GM12891 (cell line): ENCODE data around the gene RUSC1.

Experiments
- DNase-seq: peaks from one replicate; pipeline ENCODE4 v3.0.0; 2011; ENCODE audit warnings: low spot score; ENCODE audit not compliant: insufficient read length
- FAIRE-seq: peaks from 2 replicates; lab custom pipeline; 2011; peaks lifted over from hg19 to GRCh38; lab: Jason Lieb, UNC
- PAX5 ChIP-seq: IDR thresholded peaks from 2 replicates; pipeline ENCODE4 v1.6.1; 2011; ENCODE audit warnings: low read length, moderate library complexity, mild to moderate bottlenecking; ENCODE audit not compliant: insufficient read depth, severe bottlenecking
- POLR2A ChIP-seq: IDR thresholded peaks from 2 replicates; pipeline ENCODE4 v1.6.1; 2011; ENCODE audit warnings: low read depth, low read length, control low read depth
- POLR2AphosphoS5 ChIP-seq: IDR thresholded peaks from 2 replicates; pipeline ENCODE4 v1.6.1; 2011; ENCODE audit warnings: low read depth, low read length, control low read depth
- POU2F2 ChIP-seq: IDR thresholded peaks from 2 replicates; pipeline ENCODE4 v1.6.1; 2011; ENCODE audit warnings: low read depth, mild to moderate bottlenecking, control low read depth, low read length, moderate library complexity
- SPI1 ChIP-seq: IDR thresholded peaks from 2 replicates; pipeline ENCODE4 v1.6.1; 2011; ENCODE audit warnings: low read depth, low read length, control low read depth
- TAF1 ChIP-seq: IDR thresholded peaks from 2 replicates; pipeline ENCODE4 v1.6.1; 2011; ENCODE audit warnings: low read depth, low read length, control low read depth

Gene RUSC1

DNA sequence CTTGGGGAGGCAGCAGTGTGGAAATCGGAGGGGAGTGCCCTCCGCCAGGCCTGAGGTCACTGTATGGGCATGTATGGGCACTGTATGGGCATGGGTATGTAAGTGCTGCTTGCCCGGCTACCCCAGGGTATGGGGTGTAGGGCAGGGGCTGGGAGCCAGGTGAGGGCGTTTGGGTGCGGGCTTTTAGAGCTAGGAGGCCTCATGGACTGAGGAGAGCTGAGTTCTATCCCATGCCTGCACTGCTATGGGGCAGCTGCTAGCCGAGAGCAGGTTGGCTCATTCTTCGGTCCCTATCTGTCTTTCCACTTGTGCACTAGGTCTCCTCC lies 24.8 kb upstream of the RUSC1 start:
- DNase-seq (no peak), FAIRE-seq (no peak)
- TF ChIP-seq POLR2A (no peak), SPI1 (no peak), TAF1 (no peak), POLR2AphosphoS5 (no peak), PAX5 (no peak), POU2F2 (no peak)

DNA sequence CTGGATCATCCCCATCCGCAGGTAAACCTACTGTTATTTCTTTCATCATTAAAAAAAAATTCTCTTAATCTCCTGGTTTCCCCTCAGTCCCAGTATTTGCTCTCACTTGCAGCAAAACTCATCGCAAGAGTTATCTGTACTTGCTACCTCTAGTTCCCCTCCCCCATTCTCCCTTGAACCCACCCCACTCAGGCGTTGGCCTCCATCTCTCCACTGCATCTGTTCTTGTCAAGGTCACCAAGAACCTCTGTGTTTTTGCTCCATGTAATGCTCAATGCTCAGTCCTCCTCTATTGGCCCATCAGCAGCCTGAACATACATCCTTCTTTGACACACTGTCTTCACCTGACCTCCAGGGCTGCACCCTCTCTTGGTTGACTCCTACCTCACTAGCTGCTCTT lies 24.0 kb upstream of the RUSC1 start:
- TF ChIP-seq SPI1, result no peak
- no peak for TF ChIP-seq POLR2A
- TF ChIP-seq POLR2AphosphoS5, result no peak
- TF ChIP-seq POU2F2, result no peak
- TF ChIP-seq PAX5, result no peak
- TF ChIP-seq TAF1, result no peak
- no peak for FAIRE-seq

DNA sequence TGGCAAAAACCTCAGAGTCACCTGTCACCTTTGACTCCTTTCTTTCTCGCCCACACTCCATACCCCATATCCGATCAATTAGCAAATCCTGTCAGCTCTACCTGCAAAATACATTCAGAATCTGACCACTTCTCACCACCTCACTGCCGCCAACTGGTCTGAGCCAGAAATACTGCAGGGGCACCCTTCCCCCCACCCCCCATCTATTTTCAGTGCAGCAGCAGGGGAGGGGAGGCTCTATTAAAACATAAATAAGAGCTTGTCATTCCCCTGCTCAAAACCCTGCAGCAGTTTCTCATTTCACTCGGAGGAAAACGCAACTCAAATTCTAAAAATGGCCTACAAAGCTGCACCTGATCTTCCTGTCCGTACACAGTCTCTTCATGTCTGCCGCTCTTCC lies 23.3 kb upstream of the RUSC1 start:
- no peak for FAIRE-seq
- no peak for TF ChIP-seq TAF1
- no peak for TF ChIP-seq POLR2A
- TF ChIP-seq SPI1, result no peak
- DNase-seq, result no peak

More for the DNA sequence above, 24.0 kb upstream of the RUSC1 start:
- DNase-seq, result no peak

DNA sequence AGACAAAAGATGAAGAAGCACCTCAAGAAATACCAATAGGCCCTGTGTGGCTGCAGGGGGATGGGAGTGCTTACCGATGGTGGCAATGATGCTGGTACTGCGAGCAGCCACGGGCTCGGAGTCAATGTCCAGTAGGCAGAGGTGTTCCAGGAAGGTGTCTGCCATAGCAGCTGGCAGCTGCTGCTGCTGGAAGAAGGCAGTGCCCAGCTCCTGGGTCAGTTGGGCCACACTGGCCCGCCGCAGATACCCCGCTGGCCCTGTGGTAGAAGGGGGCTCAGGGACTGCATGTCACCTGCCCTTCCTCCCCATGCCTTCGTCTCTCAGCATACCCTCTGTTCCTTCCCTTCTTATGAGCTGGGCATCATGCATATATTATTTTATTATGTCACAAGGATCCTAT lies 20.7 kb upstream of the RUSC1 start:
- no peak for FAIRE-seq
- DNase-seq, result no peak
- TF ChIP-seq POLR2AphosphoS5, result no peak
- no peak for TF ChIP-seq POU2F2
- no peak for TF ChIP-seq POLR2A
- TF ChIP-seq PAX5, result no peak
- no peak for TF ChIP-seq TAF1
- no peak for TF ChIP-seq SPI1

DNA sequence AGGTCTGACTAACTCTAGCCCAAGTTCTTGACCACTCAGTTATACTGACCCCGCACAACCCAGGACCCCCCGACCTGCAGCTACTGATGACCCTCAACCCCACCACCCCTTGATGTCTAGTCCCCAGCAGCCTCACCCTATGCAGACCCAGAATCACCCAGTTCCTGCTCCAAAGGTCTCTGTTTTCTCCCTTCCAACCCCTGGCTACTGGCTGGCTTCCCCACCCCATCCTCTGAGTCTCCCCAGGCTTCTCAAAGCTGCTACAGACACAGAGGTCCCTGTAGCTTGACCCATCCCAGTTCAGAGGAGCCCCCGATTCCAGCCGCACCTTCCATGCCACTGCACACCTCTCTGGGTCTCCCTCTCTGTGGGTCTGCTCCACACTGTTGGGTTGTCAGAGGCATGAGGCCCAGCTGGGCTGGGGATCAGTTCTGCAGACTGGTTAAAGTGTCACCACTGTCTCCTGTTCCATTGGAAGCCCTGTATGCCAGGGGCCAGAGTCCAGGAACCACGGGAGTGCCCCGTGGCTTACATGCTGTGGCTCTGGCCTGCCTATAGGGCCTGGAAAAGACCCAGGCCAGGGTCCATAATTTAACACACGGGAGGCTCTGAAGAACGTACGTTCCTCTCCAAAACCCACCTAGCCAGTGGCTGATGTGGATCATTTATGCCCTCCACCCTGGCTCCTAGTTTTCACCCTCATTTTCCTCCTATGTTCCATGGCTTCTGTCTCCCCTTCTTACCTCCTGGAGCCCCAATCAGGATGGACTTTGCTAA lies 20.0 kb upstream of the RUSC1 start:
- DNase-seq (no peak), FAIRE-seq (no peak)
- TF ChIP-seq PAX5, result no peak
- TF ChIP-seq POLR2A, result no peak
- no peak for TF ChIP-seq TAF1
- no peak for TF ChIP-seq POLR2AphosphoS5
- no peak for TF ChIP-seq POU2F2
- no peak for TF ChIP-seq SPI1

DNA sequence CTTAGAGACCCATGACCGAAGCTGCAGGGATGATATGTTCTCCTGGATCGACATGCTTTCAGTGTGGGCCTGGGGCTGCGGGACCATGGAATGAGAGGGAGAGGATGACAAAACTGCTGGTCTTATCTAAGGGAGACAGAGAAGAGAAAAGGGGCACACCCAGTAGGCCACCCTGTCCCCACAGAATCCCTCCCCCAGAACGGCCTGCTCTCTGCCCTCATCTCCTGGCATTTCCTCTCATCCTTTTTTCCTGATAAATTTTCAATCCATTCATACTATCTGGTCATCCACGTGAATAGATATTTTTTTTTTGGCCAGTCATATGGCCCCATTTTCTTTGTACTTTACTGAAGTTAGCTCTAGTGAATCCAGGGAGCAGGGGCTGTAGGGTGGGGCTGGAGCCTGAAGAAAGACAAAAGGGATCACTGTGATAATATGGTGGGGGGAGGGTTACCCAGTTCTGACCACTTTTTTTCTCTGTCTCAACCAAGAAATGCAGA lies 19.3 kb upstream of the RUSC1 start, which contains the start of gene PKLR:
PKLR (minus strand) TSS at position 97 of the 500 bp plus-strand sequence; CDS start at position 54, 43 bp downstream.
- TF ChIP-seq POLR2AphosphoS5 (no peak), POU2F2 (no peak), SPI1 (no peak), POLR2A (no peak), PAX5 (no peak), TAF1 (no peak)
- FAIRE-seq (no peak), DNase-seq (no peak)

DNA sequence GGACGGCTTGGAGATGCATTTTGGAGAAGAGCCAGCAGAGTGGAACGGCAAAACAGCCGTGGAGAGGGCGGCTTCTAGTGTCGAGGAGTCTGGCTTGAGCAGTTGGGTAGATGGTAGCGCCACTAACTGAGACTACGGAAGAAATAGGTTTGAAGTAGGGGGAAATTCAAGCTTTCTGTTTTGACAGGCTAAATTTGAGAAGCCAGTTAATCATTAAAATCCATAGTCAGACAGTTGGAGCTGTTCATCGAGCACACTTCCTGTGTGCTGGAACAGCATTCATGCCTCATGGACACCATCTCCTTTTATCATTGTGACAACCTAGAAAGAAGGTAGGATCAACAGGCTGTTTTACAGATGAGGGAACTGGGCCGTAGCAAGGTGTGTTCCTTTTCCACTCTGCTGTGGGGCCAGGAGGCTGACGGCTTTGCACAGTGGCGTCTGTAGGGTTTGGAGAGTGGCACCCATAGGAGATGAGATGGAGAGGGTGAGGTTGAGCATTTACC lies 16.1 kb upstream of the RUSC1 start:
- TF ChIP-seq POLR2AphosphoS5, result no peak
- no peak for TF ChIP-seq SPI1
- no peak for TF ChIP-seq TAF1
- no peak for TF ChIP-seq PAX5
- no peak for TF ChIP-seq POU2F2
- no peak for TF ChIP-seq POLR2A
- no peak for FAIRE-seq
- no peak for DNase-seq

DNA sequence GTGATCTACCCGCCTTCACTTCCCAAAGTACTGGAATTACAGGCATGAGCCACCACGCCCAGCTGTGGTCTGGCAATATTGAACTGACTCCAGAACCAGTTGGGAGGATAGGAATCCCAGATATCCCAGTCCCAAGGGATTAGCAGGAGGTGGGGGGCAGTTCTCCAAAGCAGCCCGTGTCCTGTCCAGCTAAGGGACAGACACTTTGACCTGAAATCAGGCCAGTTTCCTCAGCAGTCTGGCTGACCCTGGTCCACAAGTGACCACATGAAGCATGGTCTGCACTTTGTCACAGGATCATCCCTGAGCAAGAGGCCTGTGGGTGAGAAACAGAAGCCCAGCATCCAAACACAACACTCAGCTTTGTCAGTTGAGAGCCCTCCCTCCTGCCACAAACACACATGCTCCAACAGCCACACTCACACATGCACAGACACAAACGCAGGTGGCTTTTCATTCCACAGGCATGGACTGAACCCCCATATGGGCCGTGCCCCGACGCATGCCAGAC lies 14.8 kb upstream of the RUSC1 start:
- FAIRE-seq (no peak), DNase-seq (no peak)
- TF ChIP-seq POU2F2 (no peak), POLR2A (no peak), PAX5 (no peak), POLR2AphosphoS5 (no peak), SPI1 (no peak), TAF1 (no peak)

DNA sequence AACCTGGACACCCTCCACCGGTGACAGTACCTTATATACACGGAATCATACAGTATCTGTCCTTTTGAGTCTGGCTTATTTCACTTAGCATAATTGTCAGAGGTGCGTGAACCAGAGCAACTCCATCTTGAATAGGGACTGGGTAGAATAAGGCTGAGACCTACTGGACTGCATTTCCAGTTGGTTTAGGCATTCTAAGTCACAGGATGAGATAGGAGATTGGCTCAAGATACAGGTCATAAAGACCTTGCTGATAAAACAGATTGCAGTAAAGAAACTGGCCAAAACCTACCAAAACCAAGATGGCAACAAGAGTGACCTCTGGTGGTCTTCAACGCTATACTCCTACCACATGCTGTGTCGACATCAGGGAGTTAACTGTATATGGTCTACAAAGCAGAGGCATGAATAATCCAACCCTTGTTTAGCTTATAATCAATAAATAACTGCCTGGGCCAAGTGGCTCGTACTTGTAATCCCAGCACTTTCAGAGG lies 13.4 kb upstream of the RUSC1 start:
- FAIRE-seq (no peak), DNase-seq (no peak)
- TF ChIP-seq PAX5 (no peak), POLR2AphosphoS5 (no peak), TAF1 (no peak), POU2F2 (no peak), SPI1 (no peak), POLR2A (no peak)

DNA sequence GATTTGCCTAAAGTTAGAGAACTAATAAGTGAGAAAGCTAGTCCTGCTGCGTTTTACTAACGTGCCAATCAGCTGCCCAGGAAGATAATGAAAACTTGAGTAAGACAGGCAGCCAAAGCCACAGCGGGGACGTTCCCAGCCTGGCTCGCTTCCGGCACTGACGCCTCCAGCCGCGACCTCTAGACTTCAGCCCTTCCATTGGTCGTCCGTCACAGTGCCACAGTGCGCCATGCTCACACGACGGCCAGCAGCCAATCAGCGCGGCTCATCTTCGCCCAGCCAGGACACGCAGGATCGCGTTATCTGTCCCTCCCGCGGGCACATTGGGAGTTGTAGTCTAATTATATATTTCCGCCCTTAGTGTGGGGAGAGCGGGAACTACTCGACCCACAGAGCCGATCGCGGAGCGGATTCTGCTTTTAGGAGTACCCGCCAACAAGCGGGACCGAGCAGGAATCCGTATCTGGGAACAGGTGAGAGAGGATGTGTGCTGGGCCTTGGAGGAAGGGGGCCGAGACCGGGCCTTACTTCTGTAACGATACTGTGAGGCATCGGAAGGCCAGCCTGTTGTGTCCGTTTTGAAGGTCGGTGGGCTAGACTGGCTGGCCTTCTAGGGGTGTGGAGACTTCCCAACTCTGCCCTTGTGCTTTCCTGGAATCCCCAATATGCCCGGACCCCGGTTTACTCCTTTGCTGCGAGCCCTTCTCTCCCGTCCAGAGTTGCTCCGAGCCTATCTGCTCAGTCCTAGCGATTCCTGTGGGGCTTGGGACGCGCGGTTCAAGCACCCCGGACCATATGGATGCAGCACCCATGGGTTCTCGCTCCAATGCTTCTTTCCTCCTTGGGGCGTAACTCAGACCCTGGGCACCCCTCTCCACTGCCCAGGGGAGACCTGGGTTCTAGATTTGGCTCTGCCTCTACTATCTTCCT lies 11.9 kb upstream of the RUSC1 start, which contains the start of gene FDPS:
FDPS (plus strand) TSS at position 374 of the 930 bp plus-strand sequence. CDS start 924 bp downstream, outside the sequence.
- TF ChIP-seq TAF1 (peak; percentile 71), POLR2AphosphoS5 (no peak), PAX5 (no peak), POU2F2 (no peak), SPI1 (no peak), POLR2A (peak; percentile 81)
- DNase-seq (peak; percentile 94), FAIRE-seq (peak; percentile 97)
